GM10266 (cell line): ENCODE results near the gene KLB.

ENCODE experiments used
- DNase-seq: peaks from one replicate; pipeline ENCODE4 v3.0.0; 2012; ENCODE audit errors: extremely low spot score
- TF ChIP-seq, protein P1 (sequence below): IDR thresholded peaks from 2 replicates; pipeline ENCODE4 v1.5.1; 2012; ENCODE audit warnings: mild to moderate bottlenecking, low read depth; ENCODE audit not compliant: control insufficient read depth, insufficient read depth; ENCODE audit errors: missing control alignments

KLB gene

DNA sequence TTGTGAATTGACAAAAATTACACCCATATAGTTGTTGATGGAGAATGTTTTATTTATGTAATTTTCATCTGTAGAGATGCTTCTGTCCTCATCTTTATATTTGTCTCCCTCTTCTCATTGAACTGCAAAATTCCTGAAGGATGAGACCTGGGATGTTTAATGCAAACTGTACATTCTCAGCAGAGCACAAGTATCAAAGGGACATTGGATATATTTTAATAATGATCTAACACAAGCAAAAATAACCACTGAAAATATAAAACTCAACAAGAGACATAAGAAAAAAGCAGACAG, 91.9 kb downstream of the KLB start:
- DNase-seq: no peak
- TF ChIP-seq, protein P1, sequence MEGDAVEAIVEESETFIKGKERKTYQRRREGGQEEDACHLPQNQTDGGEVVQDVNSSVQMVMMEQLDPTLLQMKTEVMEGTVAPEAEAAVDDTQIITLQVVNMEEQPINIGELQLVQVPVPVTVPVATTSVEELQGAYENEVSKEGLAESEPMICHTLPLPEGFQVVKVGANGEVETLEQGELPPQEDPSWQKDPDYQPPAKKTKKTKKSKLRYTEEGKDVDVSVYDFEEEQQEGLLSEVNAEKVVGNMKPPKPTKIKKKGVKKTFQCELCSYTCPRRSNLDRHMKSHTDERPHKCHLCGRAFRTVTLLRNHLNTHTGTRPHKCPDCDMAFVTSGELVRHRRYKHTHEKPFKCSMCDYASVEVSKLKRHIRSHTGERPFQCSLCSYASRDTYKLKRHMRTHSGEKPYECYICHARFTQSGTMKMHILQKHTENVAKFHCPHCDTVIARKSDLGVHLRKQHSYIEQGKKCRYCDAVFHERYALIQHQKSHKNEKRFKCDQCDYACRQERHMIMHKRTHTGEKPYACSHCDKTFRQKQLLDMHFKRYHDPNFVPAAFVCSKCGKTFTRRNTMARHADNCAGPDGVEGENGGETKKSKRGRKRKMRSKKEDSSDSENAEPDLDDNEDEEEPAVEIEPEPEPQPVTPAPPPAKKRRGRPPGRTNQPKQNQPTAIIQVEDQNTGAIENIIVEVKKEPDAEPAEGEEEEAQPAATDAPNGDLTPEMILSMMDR: no peak
